Fibroblast of the aortic adventitia (primary cell): Measurements from ENCODE around the gene GABRB2. TPM values are rescaled to one million over a fixed set of nuclear protein-coding genes. Genes with fewer than 3 reads are reported as not detected.

ENCODE experiments used
- DNase-seq: peaks from one replicate; pipeline ENCODE4 v3.0.0-alpha.2; 2010; ENCODE audit warnings: low read depth
- H3K4me3 ChIP-seq: 2 replicates; pipeline ENCODE4 v1.5.1; 2011; ENCODE audit warnings: low read depth, mild to moderate bottlenecking, control low read depth, low read length, moderate library complexity
- total RNA-seq: library from RNA; depleted of rRNA; stranded (reverse); fragments of >200 nt; gene quantifications from 2 replicates; pipeline ENCODE4 v1.2.3, GENCODE V29; 2012; ENCODE audit warnings: low replicate concordance
- TF ChIP-seq, protein P1 (sequence below): IDR thresholded peaks from 2 replicates; pipeline ENCODE4 v1.5.1; 2011; ENCODE audit warnings: mild to moderate bottlenecking, low read length, control low read depth, inconsistent platforms; ENCODE audit not compliant: insufficient read depth

GABRB2 gene
- total RNA-seq, 1 donor = 0.09 TPM

DNA sequence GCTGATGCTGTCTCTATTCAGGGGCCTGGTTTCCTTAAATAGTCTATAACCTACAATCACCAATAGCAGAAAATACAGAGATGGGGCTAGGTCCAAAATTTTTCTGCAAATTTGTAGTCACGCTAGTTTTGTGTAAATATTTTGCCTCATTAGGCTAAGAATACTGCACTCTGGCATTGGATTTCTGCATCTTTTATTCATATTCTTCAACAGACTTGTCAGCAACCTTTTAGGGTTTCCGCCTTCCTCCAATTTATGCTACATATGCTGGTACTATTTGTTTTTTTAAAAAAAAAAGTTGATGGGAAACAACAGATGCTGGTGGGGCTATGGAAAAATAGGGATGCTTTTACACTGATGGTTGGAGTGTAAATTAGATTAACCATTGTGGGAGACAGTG lies 202.3 kb downstream of the GABRB2 start:
- no peak for DNase-seq
- no peak overlapping the region for H3K4me3 ChIP-seq
- TF ChIP-seq, protein P1, sequence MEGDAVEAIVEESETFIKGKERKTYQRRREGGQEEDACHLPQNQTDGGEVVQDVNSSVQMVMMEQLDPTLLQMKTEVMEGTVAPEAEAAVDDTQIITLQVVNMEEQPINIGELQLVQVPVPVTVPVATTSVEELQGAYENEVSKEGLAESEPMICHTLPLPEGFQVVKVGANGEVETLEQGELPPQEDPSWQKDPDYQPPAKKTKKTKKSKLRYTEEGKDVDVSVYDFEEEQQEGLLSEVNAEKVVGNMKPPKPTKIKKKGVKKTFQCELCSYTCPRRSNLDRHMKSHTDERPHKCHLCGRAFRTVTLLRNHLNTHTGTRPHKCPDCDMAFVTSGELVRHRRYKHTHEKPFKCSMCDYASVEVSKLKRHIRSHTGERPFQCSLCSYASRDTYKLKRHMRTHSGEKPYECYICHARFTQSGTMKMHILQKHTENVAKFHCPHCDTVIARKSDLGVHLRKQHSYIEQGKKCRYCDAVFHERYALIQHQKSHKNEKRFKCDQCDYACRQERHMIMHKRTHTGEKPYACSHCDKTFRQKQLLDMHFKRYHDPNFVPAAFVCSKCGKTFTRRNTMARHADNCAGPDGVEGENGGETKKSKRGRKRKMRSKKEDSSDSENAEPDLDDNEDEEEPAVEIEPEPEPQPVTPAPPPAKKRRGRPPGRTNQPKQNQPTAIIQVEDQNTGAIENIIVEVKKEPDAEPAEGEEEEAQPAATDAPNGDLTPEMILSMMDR = no peak

DNA sequence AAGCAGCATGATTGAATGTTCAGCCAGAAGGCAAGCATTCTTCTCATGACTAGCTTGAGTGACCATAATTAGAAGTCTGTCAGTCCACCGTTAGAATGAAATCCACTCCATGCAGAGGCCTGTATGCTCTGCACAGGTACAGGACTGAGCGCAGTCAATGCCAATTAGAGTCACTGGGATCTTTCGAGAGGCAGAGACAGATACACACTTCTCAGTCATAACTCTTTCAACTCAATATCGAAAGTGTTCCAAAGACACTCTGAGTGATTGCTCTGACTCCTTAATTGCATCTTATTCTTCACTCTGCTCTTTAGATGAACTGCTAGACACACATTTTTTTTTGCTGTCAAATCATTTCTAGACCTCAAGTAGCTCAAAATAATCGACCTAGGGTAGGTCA lies 203.6 kb downstream of the GABRB2 start:
- no peak for DNase-seq
- H3K4me3 ChIP-seq = no peak overlapping the region
- TF ChIP-seq, protein P1 = no peak

DNA sequence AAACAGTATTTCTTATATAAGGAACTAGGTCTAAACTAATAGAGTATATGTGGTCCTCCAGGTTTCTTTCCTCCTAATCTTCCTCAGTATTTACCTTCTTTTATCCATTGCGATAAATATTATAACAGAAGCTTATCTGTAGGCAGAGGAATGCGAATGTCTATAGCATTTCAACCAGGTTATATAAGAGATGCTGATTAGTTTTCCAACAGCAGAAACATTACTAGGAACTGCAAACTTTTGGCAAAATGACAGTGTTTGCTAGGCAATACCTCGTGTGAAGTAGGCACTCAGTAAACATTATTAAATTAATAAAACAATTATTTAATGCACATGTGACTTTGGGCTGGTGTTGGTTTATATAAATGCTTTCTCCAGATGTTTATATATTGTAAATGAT lies 206.5 kb downstream of the GABRB2 start:
- no peak overlapping the region for H3K4me3 ChIP-seq
- TF ChIP-seq, protein P1 = no peak

DNA sequence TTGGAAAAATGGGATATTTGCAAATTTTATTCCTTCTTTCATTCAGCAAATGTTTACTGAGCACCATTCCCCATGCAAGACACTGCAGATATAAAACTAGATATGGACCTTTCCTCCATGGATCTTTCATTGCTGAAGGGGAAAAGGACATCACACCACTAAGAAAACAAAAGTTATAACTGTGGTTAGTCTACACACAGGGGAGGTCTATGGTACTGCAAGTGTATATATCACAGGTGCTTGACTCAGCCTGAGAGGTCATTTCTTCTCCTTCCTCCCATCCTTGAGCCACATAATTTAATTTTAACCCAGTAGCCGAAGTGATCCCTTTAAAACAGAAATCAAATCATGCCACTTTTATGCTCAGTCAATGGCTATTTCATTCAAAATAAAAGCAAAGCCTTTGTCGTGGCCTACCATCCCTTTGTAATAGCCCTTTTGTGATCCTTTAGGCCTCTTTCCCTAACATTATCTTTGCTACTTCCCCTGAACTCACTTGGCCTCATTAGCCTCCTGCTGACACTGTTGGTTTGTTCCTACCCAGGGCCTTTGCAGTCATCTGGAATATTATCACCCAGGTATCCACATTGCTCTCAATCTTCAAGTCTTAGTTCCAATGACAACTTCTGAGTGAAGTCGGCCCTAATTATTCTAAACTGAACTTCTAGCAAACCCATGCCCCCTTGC lies 213.2 kb downstream of the GABRB2 start:
- TF ChIP-seq, protein P1 = no peak

More for the DNA sequence above, 206.5 kb downstream of the GABRB2 start:
- no peak for DNase-seq

DNA sequence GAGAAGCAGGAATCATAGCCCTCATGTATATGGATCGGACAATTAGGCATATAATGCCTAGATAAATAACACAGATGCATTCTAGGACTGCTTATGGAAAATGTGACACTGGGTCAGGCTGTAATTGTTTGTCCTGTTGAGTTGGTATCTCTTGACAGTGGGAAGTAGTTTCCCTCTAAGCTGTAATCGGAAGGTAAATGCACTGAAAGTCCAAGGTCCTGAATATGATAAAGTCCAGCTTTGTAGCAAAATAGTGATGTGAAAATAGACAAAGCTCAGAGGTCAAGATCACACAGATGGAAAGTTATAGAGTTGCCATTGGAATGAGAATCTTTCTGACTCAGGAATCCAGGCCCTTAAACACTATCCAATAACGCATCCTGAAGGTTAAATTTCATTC lies 214.2 kb downstream of the GABRB2 start:
- TF ChIP-seq, protein P1 = no peak
- no peak overlapping the region for H3K4me3 ChIP-seq
- DNase-seq = no peak

More for the DNA sequence above, 213.2 kb downstream of the GABRB2 start:
- DNase-seq = no peak
- H3K4me3 ChIP-seq = no peak overlapping the region

DNA sequence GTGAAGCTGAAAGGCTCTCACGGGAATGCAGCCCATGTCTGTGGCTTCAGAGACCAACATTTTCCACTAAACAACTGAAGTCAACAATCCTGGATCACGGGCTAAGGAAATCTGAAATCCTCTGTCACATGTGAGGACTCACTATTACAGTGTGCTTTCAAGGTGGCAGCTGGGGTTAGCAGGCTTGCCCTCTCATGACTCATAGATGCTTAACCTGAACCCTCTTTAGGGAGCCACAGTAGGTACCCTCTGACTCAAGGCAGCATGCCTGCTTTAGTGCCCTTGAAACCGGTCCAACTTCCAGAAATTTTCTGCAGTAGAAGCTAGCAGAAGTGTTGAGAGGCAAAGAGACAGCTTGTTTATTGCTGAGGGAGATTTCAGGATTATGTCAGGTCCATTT lies 232.5 kb downstream of the GABRB2 start:
- no peak overlapping the region for H3K4me3 ChIP-seq
- no peak for DNase-seq
- TF ChIP-seq, protein P1 = no peak

DNA sequence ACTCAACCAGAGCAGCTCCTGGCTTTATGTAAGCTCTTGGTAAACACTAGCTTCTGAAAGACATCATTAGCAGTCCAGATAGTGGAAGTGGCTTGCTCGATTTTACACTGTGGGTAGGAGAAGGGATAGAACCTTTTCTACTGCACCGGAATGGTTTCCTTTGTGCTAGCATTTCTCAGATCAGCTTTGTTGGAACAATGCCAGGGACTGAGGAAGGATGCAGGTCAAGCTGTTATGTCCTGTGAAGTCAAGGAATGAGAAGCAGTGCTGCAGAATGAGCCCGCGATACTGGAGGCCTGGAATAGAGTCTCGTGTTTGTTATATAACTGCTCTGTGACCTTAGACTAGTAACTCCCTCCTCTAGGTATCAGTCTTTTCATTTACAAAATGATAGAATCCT lies 233.6 kb downstream of the GABRB2 start:
- TF ChIP-seq, protein P1 = no peak
- DNase-seq = no peak

More for the DNA sequence above, 233.6 kb downstream of the GABRB2 start:
- no peak overlapping the region for H3K4me3 ChIP-seq
